HG02938 (cell line): ENCODE data around the gene ZNF519.
A peak's percentile ranks its signal among the peaks of the same experiment; 100 is the strongest.
"Not testable (repeated sequence)": the region's sequence is repeated elsewhere in the genome, so short reads cannot be mapped to it uniquely, and the experiment has no call there.

Experiments
- ATAC-seq: cut with Tn5 transposase; IDR thresholded peaks from one replicate; pipeline ENCODE4 v1.9.1; 2021; ENCODE audit warnings: mild to moderate bottlenecking, moderate library complexity; ENCODE audit not compliant: unreplicated experiment

The ZNF519 gene

GRCh38 chr18:14132271-14132700, at the start of gene ZNF519:
TSS of gene ZNF519 (minus strand) at chr18:14132435. CDS start at chr18:14132277, 158 bp downstream.
- peak; percentile 100 for ATAC-seq

- no peak for ATAC-seq
These were observed 47.1 kb upstream of the ZNF519 start for GRCh38 chr18:14179306-14179705.

GRCh38 chr18:14178321-14179196, 46.3 kb upstream of the ZNF519 start:
- peak; percentile 95 for ATAC-seq

DNA sequence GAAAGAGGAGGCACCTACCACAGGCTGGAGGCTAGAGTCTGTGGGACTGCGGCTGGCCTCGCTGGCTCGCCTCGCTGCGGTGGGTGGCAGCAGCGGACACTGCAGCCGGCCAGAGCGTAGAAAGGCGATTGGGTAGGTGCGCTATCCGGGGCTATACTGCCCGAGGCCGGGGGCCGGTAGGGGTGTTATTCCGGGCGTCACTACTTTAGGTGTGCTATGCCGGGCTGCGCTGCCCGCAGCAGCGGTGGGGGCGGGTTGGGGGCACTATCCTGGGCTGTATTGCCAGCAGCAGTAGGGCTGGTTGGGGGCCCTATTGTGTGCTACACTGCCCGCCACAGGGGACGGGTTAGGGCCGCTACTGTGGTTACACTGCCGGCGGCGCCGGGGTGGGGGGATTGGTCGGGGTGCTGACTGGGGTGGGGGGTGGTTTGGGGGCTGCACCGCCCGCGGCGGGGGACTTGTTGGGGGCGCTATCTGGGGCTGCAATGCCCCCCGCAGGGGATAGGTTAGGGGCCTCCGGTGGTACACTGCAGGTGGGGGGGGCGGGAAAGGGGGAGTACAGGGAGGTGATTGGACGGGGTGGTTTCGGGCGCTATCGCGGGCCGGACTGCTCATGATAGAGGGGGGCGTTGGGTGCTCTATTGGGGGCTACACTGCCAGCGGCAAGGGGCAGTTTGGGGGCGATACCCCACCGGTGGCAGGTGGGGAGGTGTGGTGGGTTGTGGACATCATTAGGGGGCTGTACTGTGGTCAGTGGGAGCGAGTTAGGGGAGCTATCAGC, 45.5 kb upstream of the ZNF519 start:
- not testable (repeated sequence) for ATAC-seq

- not testable (repeated sequence) for ATAC-seq
These were observed 43.2 kb upstream of the ZNF519 start for GRCh38 chr18:14175404-14175803.

DNA sequence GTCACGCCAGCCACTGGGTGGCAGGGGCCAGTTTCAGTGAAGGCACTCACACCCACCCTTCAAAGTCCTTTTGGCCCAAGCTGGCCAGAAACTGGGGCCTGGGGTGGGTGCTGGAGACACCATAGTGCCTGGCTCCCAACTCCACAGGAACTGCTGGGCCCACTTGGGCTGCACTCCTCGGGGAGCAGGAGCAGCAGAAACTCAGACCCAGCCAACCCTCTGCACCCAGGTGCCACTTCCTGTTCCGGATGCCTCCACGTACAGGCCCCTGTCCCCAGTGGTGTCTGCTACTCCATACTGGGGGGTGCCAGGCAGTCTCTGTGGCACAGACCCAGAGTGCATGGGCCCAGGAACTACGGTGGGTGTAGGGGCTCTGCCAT, 42.5 kb upstream of the ZNF519 start:
- ATAC-seq = no peak

DNA sequence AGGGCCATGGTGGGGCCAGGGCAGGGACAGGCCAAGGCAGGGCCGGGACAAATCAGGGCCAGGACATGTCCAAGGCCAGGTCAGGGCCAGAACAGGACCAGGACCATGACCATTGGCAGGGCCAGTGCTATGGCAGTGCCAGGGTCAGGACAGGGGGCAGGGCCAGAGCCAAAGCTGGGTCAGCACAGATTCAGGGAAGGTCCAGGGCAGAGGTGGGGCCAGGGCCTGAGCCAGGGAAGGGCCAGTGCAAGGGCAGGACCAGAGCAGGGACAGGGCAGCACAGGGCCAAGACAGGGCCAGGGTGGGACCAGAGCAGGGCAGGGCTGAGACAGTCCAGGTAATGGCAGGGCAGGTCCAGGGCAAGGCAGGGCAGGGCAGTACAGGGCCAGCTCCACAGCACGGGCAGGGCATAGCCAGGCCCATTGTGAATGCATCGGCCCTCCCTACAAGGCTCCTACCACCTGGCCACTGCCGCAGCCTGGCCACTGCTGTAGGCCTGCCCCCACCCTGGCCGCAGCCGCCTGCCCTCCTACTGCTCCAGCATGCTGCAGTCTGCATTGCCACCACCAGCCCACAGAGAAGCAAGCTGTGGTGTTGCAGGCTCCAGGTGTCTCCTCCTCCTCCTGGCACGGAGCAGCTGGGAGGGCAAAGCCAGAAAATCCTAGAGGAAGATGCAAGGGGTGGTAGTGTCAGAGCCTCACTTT, 41.9 kb upstream of the ZNF519 start:
- not testable (repeated sequence) for ATAC-seq

DNA sequence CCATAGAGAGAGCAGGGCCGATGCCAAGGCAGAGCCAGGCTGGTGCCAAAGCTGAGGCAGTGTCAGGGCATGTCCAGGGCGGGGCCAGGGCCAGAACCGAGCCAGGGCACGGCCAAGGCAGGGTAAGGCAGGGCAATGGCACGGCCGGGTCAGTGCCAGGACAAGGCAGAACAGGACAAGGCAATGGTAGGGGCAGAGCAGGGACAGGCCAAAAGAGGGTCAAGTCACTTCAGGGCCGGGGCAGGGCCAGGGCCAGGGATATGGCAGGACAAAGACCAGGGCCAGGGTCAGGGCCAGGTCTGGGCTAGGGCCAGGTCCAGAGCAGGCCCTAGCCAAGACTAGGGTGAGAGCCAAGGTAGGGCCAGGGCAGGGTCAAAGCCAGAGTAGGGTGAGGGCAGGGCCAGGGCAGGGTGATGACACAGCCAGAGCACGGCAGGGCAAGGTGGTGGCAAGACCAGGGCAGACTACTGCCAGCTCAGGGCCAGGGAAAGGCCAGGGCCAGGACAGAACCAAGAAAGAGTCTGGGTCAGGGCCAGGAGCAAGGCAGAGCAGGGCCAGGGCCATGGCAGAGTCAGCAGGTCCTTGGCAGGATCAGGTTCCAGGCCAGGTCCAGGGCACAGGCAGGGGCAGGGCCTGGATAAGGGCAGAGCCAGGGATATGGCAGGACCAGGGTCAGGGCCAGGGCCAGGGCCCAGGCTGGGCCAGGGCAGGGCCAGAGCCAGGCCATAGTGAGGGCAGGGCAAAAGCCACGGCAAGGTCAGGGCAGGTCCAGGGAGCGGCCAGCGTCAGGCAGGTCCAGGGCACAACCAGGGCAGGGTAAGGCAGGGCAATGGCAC, 41.1 kb upstream of the ZNF519 start:
- ATAC-seq = not testable (repeated sequence)

DNA sequence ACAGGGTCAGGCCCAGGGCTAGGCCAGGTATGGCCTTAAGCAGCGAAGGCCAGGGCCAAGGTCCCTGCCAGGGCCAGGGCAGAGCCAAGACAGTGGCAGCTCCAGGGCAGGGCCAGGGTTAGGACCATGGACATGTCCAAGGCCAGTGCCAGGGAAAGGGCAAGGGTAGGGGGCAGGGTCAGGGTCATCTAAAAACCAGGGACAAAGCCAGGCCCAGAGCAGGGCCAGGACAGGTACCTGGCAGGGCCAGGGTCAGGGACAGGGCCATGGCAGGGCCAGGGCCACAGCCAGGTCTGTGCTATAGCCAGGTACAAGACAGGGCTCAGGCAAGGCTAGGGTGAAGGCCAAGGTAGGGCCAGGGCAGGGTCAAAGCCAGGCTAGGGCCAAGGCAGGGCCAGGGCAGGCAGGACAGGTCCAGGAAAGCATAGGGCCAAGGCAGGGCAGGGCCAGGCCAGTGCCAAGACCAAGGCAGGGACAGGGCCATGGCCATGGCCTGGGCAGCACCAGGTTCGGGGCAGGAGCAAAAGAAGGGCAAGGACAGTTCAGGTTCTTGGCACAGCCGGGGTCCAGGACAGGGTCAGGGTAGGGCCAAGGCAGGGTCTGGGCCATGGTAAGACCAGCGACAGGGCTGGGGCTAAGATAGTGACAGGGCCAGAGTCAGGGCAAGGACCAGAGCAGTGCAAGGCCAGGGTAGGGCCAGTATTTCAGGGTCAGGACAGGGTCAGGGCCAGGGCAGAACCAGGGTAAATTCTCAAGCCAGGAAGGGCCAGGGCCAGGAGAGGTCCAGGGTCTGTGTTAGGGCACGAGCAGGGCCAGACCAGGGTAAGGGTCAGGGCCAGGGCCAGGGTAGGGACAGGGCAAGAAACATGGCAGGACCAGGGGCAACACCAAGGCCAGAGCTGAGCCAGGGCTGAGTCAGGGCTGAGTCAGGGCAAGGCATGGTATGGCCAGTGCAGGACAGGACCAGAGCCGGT, 40.2 kb upstream of the ZNF519 start:
- not testable (repeated sequence) for ATAC-seq

GRCh38 chr18:14171301-14172141, 39.3 kb upstream of the ZNF519 start:
- not testable (repeated sequence) for ATAC-seq

GRCh38 chr18:14170367-14171036, 38.3 kb upstream of the ZNF519 start:
- not testable (repeated sequence) for ATAC-seq

- ATAC-seq = not testable (repeated sequence)
These were observed 30.7 kb upstream of the ZNF519 start for GRCh38 chr18:14162915-14163314.

GRCh38 chr18:14151564-14152113, 19.4 kb upstream of the ZNF519 start:
- ATAC-seq = not testable (repeated sequence)

DNA sequence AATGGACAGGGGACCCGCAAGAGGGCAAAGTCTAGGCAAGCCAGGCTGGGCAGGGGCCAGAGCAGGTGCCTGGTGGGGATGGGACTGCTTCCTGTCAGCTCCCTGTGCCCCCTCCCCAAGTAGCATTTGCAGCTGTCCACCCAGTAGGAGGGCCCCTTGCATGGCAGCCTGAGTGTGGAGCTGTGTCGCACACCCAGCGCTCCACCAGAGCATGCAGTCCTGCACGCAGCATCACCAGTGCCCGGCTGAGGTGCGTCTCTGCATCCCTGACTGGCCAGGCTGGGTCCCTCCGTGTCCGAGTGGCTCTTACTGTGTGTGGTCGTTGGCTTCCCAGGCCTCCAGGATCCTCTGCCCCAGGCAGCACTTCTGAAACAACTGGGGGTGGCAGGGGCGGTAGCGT, 18.5 kb upstream of the ZNF519 start:
- not testable (repeated sequence) for ATAC-seq

DNA sequence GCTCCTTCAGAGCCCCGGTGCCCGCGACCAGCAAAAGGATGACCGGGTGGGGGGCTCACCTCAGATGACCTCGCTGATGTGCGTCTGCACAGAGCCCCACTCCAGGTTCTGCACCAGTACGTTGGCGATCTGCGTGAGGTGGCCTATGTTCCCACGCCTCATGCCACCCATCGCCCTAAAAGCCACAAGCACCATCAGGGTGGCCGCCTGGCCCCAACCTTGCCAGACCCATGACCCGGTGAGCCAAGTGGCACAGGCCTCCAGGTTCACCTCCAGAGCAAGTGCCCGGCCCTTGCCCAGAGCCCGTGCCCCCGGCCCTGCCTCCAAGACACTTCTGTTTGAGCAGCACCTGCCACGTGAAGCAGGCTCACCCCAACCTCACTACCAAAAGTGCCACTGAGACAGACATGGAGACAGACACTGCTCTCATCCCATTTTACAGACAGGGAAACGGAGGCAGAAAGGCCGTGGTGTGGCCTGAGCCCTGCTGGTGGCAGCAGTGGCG, 17.7 kb upstream of the ZNF519 start:
- not testable (repeated sequence) for ATAC-seq

DNA sequence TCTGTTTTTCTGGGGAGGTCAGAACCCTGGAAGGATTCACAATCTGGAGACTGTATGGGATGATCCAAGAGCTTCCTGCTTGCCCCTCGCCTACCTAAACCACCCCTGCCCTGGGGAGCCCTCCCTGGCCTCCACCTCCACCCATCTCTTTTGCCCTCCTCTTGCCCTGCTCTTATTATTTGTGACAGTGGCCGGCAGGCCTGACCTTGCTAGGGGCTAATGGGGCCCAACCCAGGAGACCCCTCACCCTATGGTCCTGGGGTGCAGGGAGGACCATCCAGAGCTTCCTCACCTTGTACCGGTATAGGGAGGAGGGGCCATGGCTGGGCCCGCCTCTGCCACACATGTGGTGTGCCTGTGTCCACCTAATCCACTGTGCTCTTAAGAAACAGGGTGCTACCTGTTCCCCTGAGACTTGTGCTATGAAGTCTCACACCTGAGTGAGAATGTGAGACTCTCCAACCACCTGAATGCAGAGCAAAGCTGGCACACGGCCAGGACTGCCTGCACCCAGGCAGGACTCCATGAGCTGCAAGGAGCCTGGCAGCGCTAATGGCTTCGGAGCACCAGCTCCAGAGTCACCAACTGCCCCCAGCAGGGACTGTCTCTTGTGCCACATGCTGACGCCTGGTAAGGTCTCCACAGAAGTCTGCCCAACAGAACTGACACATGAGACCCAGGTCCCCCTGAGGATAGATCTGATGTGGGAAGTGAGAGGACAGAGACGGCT, 17.1 kb upstream of the ZNF519 start:
- not testable (repeated sequence) for ATAC-seq
